ENCODE measurements around the gene PTGER3. TPM values are rescaled to one million over a fixed set of nuclear protein-coding genes. Genes with fewer than 3 reads are reported as not detected.

PTGER3 gene
- total and polyA plus RNA-seq, 2 donors, result 0.57 to 1.8 TPM

DNA sequence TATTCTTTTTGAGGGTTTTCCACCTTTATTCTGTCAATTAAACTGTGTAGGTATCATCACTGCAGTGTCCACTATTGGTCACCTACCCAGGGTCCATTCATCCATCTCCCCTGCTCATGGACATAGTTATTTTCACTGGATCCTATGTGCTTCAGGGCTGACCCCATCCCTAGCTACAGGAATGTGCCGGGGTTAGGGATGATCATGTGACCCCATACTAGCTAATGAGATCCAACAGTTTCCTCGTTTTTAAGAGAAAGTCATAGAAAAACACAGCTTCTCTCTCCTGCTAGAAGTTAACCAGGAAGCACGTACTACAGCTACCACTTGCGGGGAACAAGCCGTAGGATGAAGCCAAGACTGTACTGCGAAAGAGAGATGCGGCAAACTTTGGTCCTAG lies 19.6 kb downstream of the PTGER3 start:
- 93% methylated on average over 7 of the region's 7 CpGs for WGBS

GRCh38 chr1:71026093-71026492 lies 21.5 kb downstream of the PTGER3 start:
- no peaks in the 10 kb centered on the region for H3K27me3 ChIP-seq (ENCODE audit: control insufficient read depth in 2 of 2, insufficient read depth in 1 of 2, low read length in 1 of 2)
- no peaks in the 10 kb centered on the region for H3K36me3 ChIP-seq (ENCODE audit: control insufficient read depth in 2 of 2, insufficient read depth in 2 of 2, low read length in 1 of 2)
- no peak overlapping the region for H3K4me3 ChIP-seq (ENCODE audit: low read length in 2 of 2)
- no peak for DNase-seq (ENCODE audit: low read depth in 6 of 9, low spot score in 9 of 9)
- no peaks in the 10 kb centered on the region for H3K4me1 ChIP-seq (ENCODE audit: control insufficient read depth in 2 of 2, insufficient read depth in 2 of 2, low read length in 2 of 2)
- WGBS, result 96% methylated on average over 4 of the region's 4 CpGs
- H3K9me3 ChIP-seq (ENCODE audit: control insufficient read depth in 2 of 2, insufficient read depth in 1 of 2, low read length in 1 of 2), result no peaks in the 10 kb centered on the region
- no peak overlapping the region for H3K27ac ChIP-seq (ENCODE audit: low read depth in 1 of 2, low read length in 1 of 2)

More for the DNA sequence above, 19.6 kb downstream of the PTGER3 start:
- no peak overlapping the region for H3K27ac ChIP-seq (ENCODE audit: low read depth in 1 of 2, low read length in 1 of 2)
- no peaks in the 10 kb centered on the region for H3K36me3 ChIP-seq (ENCODE audit: control insufficient read depth in 2 of 2, insufficient read depth in 2 of 2, low read length in 1 of 2)
- H3K4me1 ChIP-seq (ENCODE audit: control insufficient read depth in 2 of 2, insufficient read depth in 2 of 2, low read length in 2 of 2), result no peaks in the 10 kb centered on the region
- no peaks in the 10 kb centered on the region for H3K27me3 ChIP-seq (ENCODE audit: control insufficient read depth in 2 of 2, insufficient read depth in 1 of 2, low read length in 1 of 2)
- no peak overlapping the region for H3K4me3 ChIP-seq (ENCODE audit: low read length in 2 of 2)
- no peaks in the 10 kb centered on the region for H3K9me3 ChIP-seq (ENCODE audit: control insufficient read depth in 2 of 2, insufficient read depth in 1 of 2, low read length in 1 of 2)
- DNase-seq (ENCODE audit: low read depth in 6 of 9, low spot score in 9 of 9), result no peak

DNA sequence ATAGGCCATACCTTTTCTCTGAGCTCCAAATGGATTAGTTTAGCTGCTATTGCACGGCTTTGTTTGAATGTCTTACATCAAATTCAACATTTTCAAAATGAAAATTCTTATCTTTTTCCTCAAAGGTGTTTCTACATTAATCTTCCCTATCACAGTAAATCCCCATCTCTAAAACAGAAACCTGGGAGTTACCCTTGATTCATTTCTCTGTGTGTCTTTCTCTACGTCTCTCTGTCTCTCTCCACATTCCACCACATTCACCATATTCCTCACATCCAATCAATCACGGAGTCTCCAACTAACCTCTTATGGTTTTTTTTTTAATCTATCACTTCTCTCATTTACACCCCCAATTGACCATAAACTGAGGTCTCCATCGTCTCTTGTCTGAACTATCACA lies 24.1 kb downstream of the PTGER3 start:
- no peaks in the 10 kb centered on the region for H3K4me1 ChIP-seq (ENCODE audit: control insufficient read depth in 2 of 2, insufficient read depth in 2 of 2, low read length in 2 of 2)
- H3K27ac ChIP-seq (ENCODE audit: low read depth in 1 of 2, low read length in 1 of 2), result no peak overlapping the region
- H3K9me3 ChIP-seq (ENCODE audit: control insufficient read depth in 2 of 2, insufficient read depth in 1 of 2, low read length in 1 of 2), result no peaks in the 10 kb centered on the region
- no peak for DNase-seq (ENCODE audit: low read depth in 6 of 9, low spot score in 9 of 9)
- 94% methylated on average over 4 of the region's 4 CpGs for WGBS
- H3K36me3 ChIP-seq (ENCODE audit: control insufficient read depth in 2 of 2, insufficient read depth in 2 of 2, low read length in 1 of 2), result no peaks in the 10 kb centered on the region
- no peaks in the 10 kb centered on the region for H3K27me3 ChIP-seq (ENCODE audit: control insufficient read depth in 2 of 2, insufficient read depth in 1 of 2, low read length in 1 of 2)
- no peak overlapping the region for H3K4me3 ChIP-seq (ENCODE audit: low read length in 2 of 2)

GRCh38 chr1:71019233-71019969 lies 28.2 kb downstream of the PTGER3 start:
- DNase-seq (ENCODE audit: low read depth in 6 of 9, low spot score in 9 of 9), result no peak
- Histone ChIP-seq H3K27me3 (ENCODE audit: control insufficient read depth in 2 of 2, insufficient read depth in 1 of 2, low read length in 1 of 2) (no peaks in the 10 kb centered on the region), H3K9me3 (ENCODE audit: control insufficient read depth in 2 of 2, insufficient read depth in 1 of 2, low read length in 1 of 2) (no peaks in the 10 kb centered on the region), H3K4me3 (ENCODE audit: low read length in 2 of 2) (no peak overlapping the region), H3K4me1 (ENCODE audit: control insufficient read depth in 2 of 2, insufficient read depth in 2 of 2, low read length in 2 of 2) (no peaks in the 10 kb centered on the region), H3K27ac (ENCODE audit: low read depth in 1 of 2, low read length in 1 of 2) (no peak overlapping the region), H3K36me3 (ENCODE audit: control insufficient read depth in 2 of 2, insufficient read depth in 2 of 2, low read length in 1 of 2) (no peaks in the 10 kb centered on the region)
- 95% methylated on average over 7 of the region's 7 CpGs for WGBS

DNA sequence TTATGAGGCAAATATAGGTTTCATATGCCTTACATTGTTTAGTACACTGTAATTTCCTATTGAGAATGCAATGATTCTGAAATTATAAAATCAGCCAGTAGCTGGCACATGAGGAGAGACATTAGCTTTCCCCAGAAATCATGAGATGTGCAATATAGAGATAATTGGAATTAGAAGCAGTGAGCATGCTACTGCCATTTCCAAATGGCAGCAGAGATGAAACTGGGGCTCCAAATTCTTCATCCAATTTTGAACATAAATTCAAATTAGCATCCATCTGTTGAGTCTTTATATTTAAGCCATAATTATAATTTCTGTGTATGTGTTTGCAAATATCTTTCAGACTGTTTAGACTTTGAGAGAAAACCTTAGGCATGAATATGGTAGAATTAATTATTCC lies 28.8 kb downstream of the PTGER3 start:
- DNase-seq (ENCODE audit: low read depth in 6 of 9, low spot score in 9 of 9), result no peak
- H3K27me3 ChIP-seq (ENCODE audit: control insufficient read depth in 2 of 2, insufficient read depth in 1 of 2, low read length in 1 of 2), result no peaks in the 10 kb centered on the region
- no peak overlapping the region for H3K4me3 ChIP-seq (ENCODE audit: low read length in 2 of 2)
- no peaks in the 10 kb centered on the region for H3K9me3 ChIP-seq (ENCODE audit: control insufficient read depth in 2 of 2, insufficient read depth in 1 of 2, low read length in 1 of 2)
- H3K4me1 ChIP-seq (ENCODE audit: control insufficient read depth in 2 of 2, insufficient read depth in 2 of 2, low read length in 2 of 2), result no peaks in the 10 kb centered on the region
- H3K27ac ChIP-seq (ENCODE audit: low read depth in 1 of 2, low read length in 1 of 2), result no peak overlapping the region
- no peaks in the 10 kb centered on the region for H3K36me3 ChIP-seq (ENCODE audit: control insufficient read depth in 2 of 2, insufficient read depth in 2 of 2, low read length in 1 of 2)

DNA sequence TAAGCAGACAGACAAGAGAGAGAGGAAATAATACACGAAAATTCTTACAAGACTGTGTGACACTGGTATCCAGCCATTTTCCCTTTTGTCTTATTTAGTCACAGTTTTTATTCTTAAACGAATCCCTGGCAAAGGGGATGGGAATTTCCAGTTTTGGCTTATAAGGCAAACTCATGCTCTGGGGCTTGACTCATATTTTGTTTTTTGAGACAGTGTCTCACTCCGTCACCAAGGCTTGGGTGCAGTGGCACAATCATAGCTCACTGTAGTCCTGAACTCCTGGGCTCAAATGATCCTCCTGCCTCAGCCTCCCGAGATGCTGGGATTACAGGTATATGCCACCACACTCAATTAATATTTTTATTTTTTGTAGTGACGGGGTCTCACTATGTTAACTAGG lies 31.9 kb downstream of the PTGER3 start:
- H3K4me3 ChIP-seq (ENCODE audit: low read length in 2 of 2), result no peak overlapping the region
- no peaks in the 10 kb centered on the region for H3K9me3 ChIP-seq (ENCODE audit: control insufficient read depth in 2 of 2, insufficient read depth in 1 of 2, low read length in 1 of 2)
- H3K27ac ChIP-seq (ENCODE audit: low read depth in 1 of 2, low read length in 1 of 2), result no peak overlapping the region
- H3K36me3 ChIP-seq (ENCODE audit: control insufficient read depth in 2 of 2, insufficient read depth in 2 of 2, low read length in 1 of 2), result no peaks in the 10 kb centered on the region
- H3K27me3 ChIP-seq (ENCODE audit: control insufficient read depth in 2 of 2, insufficient read depth in 1 of 2, low read length in 1 of 2), result no peaks in the 10 kb centered on the region
- no peaks in the 10 kb centered on the region for H3K4me1 ChIP-seq (ENCODE audit: control insufficient read depth in 2 of 2, insufficient read depth in 2 of 2, low read length in 2 of 2)
- 93% methylated on average over 5 of the region's 5 CpGs for WGBS
- no peak for DNase-seq (ENCODE audit: low read depth in 6 of 9, low spot score in 9 of 9)

DNA sequence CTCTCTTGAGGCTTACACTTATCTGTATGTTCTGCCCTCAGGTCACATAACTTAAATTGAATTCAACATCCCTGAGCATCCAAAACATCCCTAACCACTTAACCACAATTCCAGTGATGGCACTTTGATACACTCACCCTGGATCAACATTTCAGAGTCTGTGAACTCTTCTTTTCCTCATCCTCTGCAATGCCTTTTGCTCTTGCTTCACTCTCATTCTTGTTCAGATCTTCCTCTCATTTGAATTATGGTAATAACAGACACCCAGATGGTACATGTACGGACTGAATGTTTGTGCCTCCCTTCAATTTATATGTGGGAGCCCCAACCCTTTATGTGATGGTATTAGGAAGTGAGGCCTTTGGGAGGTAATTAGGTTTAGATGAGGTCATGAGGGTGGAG lies 33.4 kb downstream of the PTGER3 start:
- Histone ChIP-seq H3K9me3 (ENCODE audit: control insufficient read depth in 2 of 2, insufficient read depth in 1 of 2, low read length in 1 of 2) (no peaks in the 10 kb centered on the region), H3K36me3 (ENCODE audit: control insufficient read depth in 2 of 2, insufficient read depth in 2 of 2, low read length in 1 of 2) (no peaks in the 10 kb centered on the region), H3K4me3 (ENCODE audit: low read length in 2 of 2) (no peak overlapping the region), H3K27ac (ENCODE audit: low read depth in 1 of 2, low read length in 1 of 2) (no peak overlapping the region), H3K27me3 (ENCODE audit: control insufficient read depth in 2 of 2, insufficient read depth in 1 of 2, low read length in 1 of 2) (no peaks in the 10 kb centered on the region), H3K4me1 (ENCODE audit: control insufficient read depth in 2 of 2, insufficient read depth in 2 of 2, low read length in 2 of 2) (no peaks in the 10 kb centered on the region)
- 97% methylated on average over 1 of the region's 1 CpG for WGBS
- DNase-seq (ENCODE audit: low read depth in 6 of 9, low spot score in 9 of 9), result no peak

GRCh38 chr1:71002709-71003475 lies 44.7 kb downstream of the PTGER3 start:
- DNase-seq (ENCODE audit: low read depth in 6 of 9, low spot score in 9 of 9), result no peak
- Histone ChIP-seq H3K27ac (ENCODE audit: low read depth in 1 of 2, low read length in 1 of 2) (no peak overlapping the region), H3K4me3 (ENCODE audit: low read length in 2 of 2) (no peak overlapping the region), H3K9me3 (ENCODE audit: control insufficient read depth in 2 of 2, insufficient read depth in 1 of 2, low read length in 1 of 2) (no peaks in the 10 kb centered on the region), H3K27me3 (ENCODE audit: control insufficient read depth in 2 of 2, insufficient read depth in 1 of 2, low read length in 1 of 2) (no peaks in the 10 kb centered on the region), H3K4me1 (ENCODE audit: control insufficient read depth in 2 of 2, insufficient read depth in 2 of 2, low read length in 2 of 2) (no peaks in the 10 kb centered on the region), H3K36me3 (ENCODE audit: control insufficient read depth in 2 of 2, insufficient read depth in 2 of 2, low read length in 1 of 2) (no peaks in the 10 kb centered on the region)
- WGBS, result 96% methylated on average over 3 of the region's 3 CpGs

DNA sequence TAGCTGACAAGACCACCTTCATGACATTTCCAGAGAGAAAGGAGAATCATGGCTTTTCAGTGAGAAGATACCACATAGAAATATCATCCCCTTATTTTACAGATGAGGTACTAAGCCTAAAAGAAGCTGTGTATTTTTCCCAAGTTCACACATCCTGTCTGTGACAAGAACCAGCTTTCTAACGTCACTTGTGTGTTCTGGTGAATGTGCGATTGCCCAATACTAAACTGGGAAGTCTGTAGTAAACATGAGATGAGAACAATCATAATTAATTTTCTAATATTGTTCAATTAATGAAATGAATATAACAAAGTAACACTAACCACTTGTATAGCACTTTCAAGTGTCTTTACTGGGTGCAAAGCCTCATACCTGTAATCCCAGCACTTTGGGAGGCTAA lies 46.0 kb downstream of the PTGER3 start:
- Histone ChIP-seq H3K9me3 (ENCODE audit: control insufficient read depth in 2 of 2, insufficient read depth in 1 of 2, low read length in 1 of 2) (no peaks in the 10 kb centered on the region), H3K36me3 (ENCODE audit: control insufficient read depth in 2 of 2, insufficient read depth in 2 of 2, low read length in 1 of 2) (no peaks in the 10 kb centered on the region), H3K4me3 (ENCODE audit: low read length in 2 of 2) (no peak overlapping the region), H3K4me1 (ENCODE audit: control insufficient read depth in 2 of 2, insufficient read depth in 2 of 2, low read length in 2 of 2) (no peaks in the 10 kb centered on the region), H3K27ac (ENCODE audit: low read depth in 1 of 2, low read length in 1 of 2) (no peak overlapping the region), H3K27me3 (ENCODE audit: control insufficient read depth in 2 of 2, insufficient read depth in 1 of 2, low read length in 1 of 2) (no peaks in the 10 kb centered on the region)
- DNase-seq (ENCODE audit: low read depth in 6 of 9, low spot score in 9 of 9), result no peak
- WGBS, result 93% methylated on average over 2 of the region's 2 CpGs

Data from thymus (tissue), 11 donors.